Gastrocnemius medialis (tissue), 4 donors: ENCODE data around the gene KLHL40. TPM values are rescaled to one million over a fixed set of nuclear protein-coding genes. Genes with fewer than 3 reads are reported as not detected.
A peak's percentile ranks its signal among the peaks of the same experiment; 100 is the strongest.

Experiments used
- ATAC-seq, 2 donors: fragments of 150-250 bp; one replicate each; pipeline ENCODE4 v1.9.1; 2016
- DNase-seq, 2 donors: peaks; one replicate each; pipeline ENCODE4 v3.0.0-alpha.2; 2019
- H3K27ac ChIP-seq, 4 donors: fragments of 200-600 bp; sonication (generic); 1 replicate in 1 of 4; 2 replicates in 3 of 4; pipeline ENCODE4 v1.5.1; 2016 to 2018; ENCODE audit warnings: mild to moderate bottlenecking in 2 of 4, moderate library complexity in 1 of 4
- H3K27me3 ChIP-seq, 3 donors: fragments of 200-600 bp; sonication (generic) in 2 of 3; 1 replicate in 1 of 3; 2 replicates in 2 of 3; pipeline versions ENCODE4 v1.5.1 to v1.6.0; 2016 to 2019; ENCODE audit warnings: mild to moderate bottlenecking in 1 of 3, moderate library complexity in 1 of 3
- H3K36me3 ChIP-seq, 2 donors: fragments of 200-600 bp; sonication (generic) in 1 of 2; one replicate each; pipeline ENCODE4 v1.5.1; 2017 to 2018
- H3K4me1 ChIP-seq, 2 donors: fragments of 200-600 bp; sonication (generic) in 1 of 2; one replicate each; pipeline ENCODE4 v1.5.1; 2016 to 2017; ENCODE audit warnings: mild to moderate bottlenecking in 2 of 2
- H3K4me3 ChIP-seq, 4 donors: fragments of 200-600 bp; sonication (generic) in 3 of 4; 1 replicate in 1 of 4; 2 replicates in 3 of 4; pipeline ENCODE4 v1.5.1; 2016 to 2019; ENCODE audit warnings: mild to moderate bottlenecking in 2 of 4
- H3K9me3 ChIP-seq, 3 donors: fragments of 200-600 bp; sonication (generic) in 2 of 3; 1 replicate in 1 of 3; 2 replicates in 2 of 3; pipeline ENCODE4 v1.5.1; 2016 to 2019
- CTCF ChIP-seq, 5 experiments: fragments of 450-650 bp in 3 of 5; fragments of 200-600 bp in 2 of 5; sonication (generic) in 2 of 5; IDR thresholded peaks in 4 of 5; conservative IDR thresholded peaks in 1 of 5; 1 replicate in 4 of 5; 2 replicates in 1 of 5; pipeline ENCODE4 v1.5.1; 2016 to 2019; ENCODE audit warnings: antibody characterized with exemption in 5 of 5, mild to moderate bottlenecking in 3 of 5, moderate library complexity in 3 of 5
- POLR2A ChIP-seq, 2 donors: fragments of 450-650 bp; IDR thresholded peaks; one replicate each; pipeline ENCODE4 v1.6.1; 2017; ENCODE audit warnings: antibody characterized with exemption in 2 of 2, mild to moderate bottlenecking in 2 of 2, moderate library complexity in 2 of 2
- in situ Hi-C, 4 donors: fragments of 200-750 bp; cut with MboI; loops; one replicate each; pipeline versions ENCODE4 v1.15.0 to v1.8.0; 2017; ENCODE audit warnings: low sequenced_read_pairs in 4 of 4
- intact Hi-C: fragments of 100-400 bp; cut with DNase I; formaldehyde crosslinking; loops from one replicate; pipeline ENCODE4 v1.15.1; 2023; ENCODE audit warnings: low total_unique reads
- total RNA-seq, 4 donors: library from RNA; depleted of rRNA; stranded (reverse); fragments of >200 nt; gene quantifications; one replicate each; pipeline versions ENCODE4 v1.1.0 to v1.2.3, GENCODE V29; 2016

The KLHL40 gene
- total RNA-seq, 4 donors from 2014 or later: 197 to 682 (median 397) TPM

DNA sequence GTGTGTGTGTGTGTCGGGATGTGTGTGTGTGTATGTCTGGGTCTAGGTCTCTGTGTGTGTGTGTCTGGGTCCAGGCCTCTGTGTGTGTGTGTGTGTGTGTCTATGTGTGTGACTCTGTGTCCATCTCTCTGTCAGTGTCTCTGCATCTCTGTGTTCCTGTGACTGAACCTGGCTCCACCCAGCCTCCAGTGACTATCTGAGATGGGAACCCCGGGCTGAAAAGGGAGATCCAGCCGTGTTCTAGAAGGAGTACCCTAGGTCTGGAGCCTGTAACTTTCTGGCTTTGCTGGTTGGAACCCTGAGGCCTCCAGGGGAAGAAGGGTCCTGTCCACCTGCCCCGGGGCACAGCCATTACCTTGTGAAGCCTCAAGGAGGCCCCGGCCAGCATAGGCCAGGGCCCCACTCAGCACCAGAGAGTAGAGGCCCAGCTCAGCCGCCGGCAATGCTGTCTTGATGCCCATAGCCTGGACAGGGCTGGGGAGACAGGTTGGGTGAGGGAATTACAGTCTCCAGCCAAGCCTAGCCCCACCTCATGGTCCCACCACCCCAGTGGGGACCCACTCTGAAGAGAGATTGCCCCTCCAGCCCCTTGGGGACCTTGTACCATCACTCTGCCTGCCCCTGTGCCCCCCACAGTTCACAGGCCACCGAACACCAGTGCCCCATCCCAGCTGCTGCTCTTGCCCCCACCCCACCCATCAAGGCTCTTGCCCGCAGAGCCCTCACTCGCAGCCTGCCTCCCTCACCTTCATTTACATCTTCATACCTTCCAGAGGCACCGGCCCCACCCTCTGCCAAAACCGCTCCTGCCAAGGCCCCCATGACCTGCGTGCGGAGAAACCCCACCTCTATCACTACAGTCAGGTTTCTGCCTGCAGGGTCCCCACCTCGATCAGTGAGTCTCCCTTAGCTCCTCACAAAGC is 15.3 kb downstream of the KLHL40 start:
- Histone ChIP-seq H3K36me3 (no peaks in the 10 kb centered on the region), H3K4me3 (peak overlapping the region; percentile 38 to 61 (median 54)), H3K27ac (peak overlapping the region; percentile 94 to 100 (median 99)), H3K9me3 (no peaks in the 10 kb centered on the region), H3K27me3 (no peaks in the 10 kb centered on the region), H3K4me1 (peaks cover 55 to 56% of the 10 kb centered on the region in 2 donors)
- in situ Hi-C loops: loop anchor here in 1 of 4 donors (5.0 kb wide), 1 partner anchor 42 kb away; no protein-coding TSS in a partner anchor
- no peak for TF ChIP-seq CTCF (IDR thresholded peaks at IDR 0.05 in 4 of 5, conservative IDR thresholded peaks at IDR 0.05 in 1 of 5)
- TF ChIP-seq POLR2A (IDR thresholded peaks at IDR 0.05): no peak
- ATAC-seq: no peak
- DNase-seq: peak in 1 of 2 donors; percentile 41
- intact Hi-C loops: loop anchor here (2.0 to 5.0 kb wide), 3 partner anchors 16 to 98 kb away; partner anchors contain the start of genes KLHL40 and NKTR

DNA sequence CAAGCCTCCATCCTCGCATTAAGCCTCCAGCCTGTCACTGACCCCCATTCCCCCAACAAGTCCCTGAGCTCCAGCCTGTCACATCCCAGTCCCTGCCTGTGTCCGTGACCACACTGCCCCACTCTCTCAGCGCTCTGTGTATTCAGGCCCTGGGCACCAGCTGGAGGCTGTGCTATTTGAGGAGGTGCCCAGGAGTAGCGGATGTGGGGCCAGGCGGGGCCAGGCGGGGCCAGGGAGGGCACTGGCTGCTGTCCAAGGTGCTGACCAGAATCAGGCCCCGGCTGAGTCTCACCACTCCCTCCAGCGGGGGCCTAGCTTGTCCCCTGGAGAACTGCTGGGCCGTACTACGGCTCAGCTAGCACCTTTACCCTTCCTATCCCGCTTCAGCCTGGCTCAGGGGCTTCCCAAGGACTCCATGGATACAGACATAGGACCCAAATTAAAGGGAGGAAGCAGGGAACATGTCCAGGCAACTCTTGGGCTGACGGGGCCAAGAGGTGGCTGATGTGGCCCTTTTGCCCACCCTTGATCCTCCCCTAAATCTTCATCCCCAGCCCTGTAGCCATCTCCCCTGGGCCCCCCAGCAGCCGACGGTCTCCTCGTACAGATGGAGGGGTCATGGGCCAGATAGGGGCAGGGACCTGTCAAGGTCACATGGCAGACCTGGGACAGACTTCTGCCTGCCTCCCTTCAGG is 16.2 kb downstream of the KLHL40 start:
- in situ Hi-C loops: loop anchor here in 1 of 4 donors (5.0 kb wide), 1 partner anchor 41 kb away; no protein-coding TSS in a partner anchor
- Histone ChIP-seq H3K4me1 (peaks cover 64 to 65% of the 10 kb centered on the region in 2 donors), H3K9me3 (no peaks in the 10 kb centered on the region), H3K36me3 (no peaks in the 10 kb centered on the region), H3K4me3 (peak overlapping the region; percentile 39 to 61 (median 54)), H3K27ac (peak overlapping the region; percentile 94 to 100 (median 99)), H3K27me3 (no peaks in the 10 kb centered on the region)
- intact Hi-C loops: loop anchor here (1.0 to 5.0 kb wide), 5 partner anchors 17 to 99 kb away; partner anchors contain the start of genes KLHL40 and NKTR
- peak in 2 of 5 experiments; percentile 7 to 12 for TF ChIP-seq CTCF (IDR thresholded peaks at IDR 0.05 in 4 of 5, conservative IDR thresholded peaks at IDR 0.05 in 1 of 5)
- peak; percentile 84 to 92 for TF ChIP-seq POLR2A (IDR thresholded peaks at IDR 0.05)
- peak; percentile 87 to 96 for DNase-seq
- peak; percentile 44 to 52 for ATAC-seq

DNA sequence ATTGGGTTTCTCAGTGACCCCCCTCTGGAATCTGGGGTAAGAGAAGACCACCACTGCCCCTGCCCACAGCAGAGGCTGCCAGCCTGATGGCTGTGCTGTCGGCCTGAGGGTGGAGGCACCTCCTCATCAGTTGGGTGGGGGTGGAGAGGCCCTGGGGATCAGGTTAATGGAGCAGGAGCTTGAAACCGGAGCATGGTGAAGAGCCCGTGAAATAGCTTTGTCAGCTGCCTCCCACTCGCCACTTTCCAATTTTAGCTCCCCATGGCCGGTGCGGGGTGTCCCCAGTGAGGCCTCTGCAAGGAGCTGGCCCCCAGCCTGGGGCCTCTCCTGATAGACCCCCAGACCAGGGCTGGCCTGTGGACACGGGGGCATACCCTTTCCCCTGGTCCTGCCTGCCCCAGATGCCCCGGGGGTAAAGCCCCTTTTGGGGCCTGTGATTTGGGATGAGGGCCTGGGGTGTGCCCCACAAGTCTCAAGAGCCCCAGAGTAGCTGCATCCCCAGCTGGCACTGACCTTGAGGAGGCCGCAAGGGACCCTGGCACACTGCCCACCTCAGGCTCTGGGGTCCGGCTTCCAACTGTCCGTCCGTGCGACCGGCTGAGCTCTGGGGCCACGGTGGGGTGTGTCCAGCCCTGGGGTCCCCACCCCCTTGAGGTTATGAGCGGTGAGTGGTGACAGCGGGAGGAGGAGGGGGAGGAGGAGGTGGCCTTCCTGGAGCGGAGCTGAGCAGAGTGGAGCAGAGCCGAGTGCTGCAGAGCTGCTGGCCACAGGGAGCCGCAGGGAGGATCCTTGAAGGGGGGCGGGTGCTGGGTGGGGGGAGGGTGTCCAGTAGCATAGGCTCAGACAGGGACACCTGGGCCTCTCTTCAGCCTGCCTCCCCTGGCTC is 17.0 kb downstream of the KLHL40 start, which contains the start of gene HHATL:
Gene HHATL (minus strand): TSS at position 733 of the 886 bp plus-strand sequence. CDS start 1,972 bp downstream, outside the sequence.
- ATAC-seq (peak; percentile 60 to 62), DNase-seq (peak; percentile 92 to 96)
- Histone ChIP-seq H3K36me3 (no peaks in the 10 kb centered on the region), H3K27me3 (no peaks in the 10 kb centered on the region), H3K4me1 (peaks cover 62 to 66% of the 10 kb centered on the region in 2 donors), H3K9me3 (no peaks in the 10 kb centered on the region), H3K27ac (peak within 1 kb of the TSS; percentile 94 to 100 (median 99)), H3K4me3 (peak within 1 kb of the TSS; percentile 39 to 61 (median 54))
- peak in 4 of 5 experiments; percentile 19 to 42 (median 30) for TF ChIP-seq CTCF (IDR thresholded peaks at IDR 0.05 in 4 of 5, conservative IDR thresholded peaks at IDR 0.05 in 1 of 5)
- TF ChIP-seq POLR2A (IDR thresholded peaks at IDR 0.05): peak; percentile 30 to 63
- in situ Hi-C loops (loop anchor here in 1 of 4 donors (5.0 kb wide), 1 partner anchor 40 kb away; no protein-coding TSS in a partner anchor), intact Hi-C loops (loop anchor here (1.0 to 5.0 kb wide), 3 partner anchors 38 to 100 kb away; partner anchors contain the start of gene NKTR)
